Panc1 (cell line): ENCODE results near the gene FBXO45.
"Not testable (repeated sequence)": the region's sequence is repeated elsewhere in the genome, so short reads cannot be mapped to it uniquely, and the experiment has no call there.

ENCODE experiments used
- POLR2AphosphoS5 ChIP-seq: IDR thresholded peaks from 2 replicates; pipeline ENCODE4 v1.6.1; 2012; ENCODE audit warnings: mild to moderate bottlenecking, low read depth, low read length, moderate library complexity
- SIN3A ChIP-seq: IDR thresholded peaks from 2 replicates; pipeline ENCODE4 v1.6.1; 2012; ENCODE audit warnings: low read depth, mild to moderate bottlenecking, low read length, moderate library complexity, borderline replicate concordance; ENCODE audit not compliant: insufficient read depth
- TCF7L2 ChIP-seq: IDR thresholded peaks from 2 replicates; pipeline ENCODE4 v1.6.1; 2011; ENCODE audit warnings: mild to moderate bottlenecking, low read depth, low read length, inconsistent platforms
- TF ChIP-seq, protein P1 (sequence below): fragments of 450-650 bp; IDR thresholded peaks from 2 replicates; pipeline ENCODE4 v1.5.1; 2017; ENCODE audit warnings: mild to moderate bottlenecking
- TF ChIP-seq, protein P2 (sequence below), 2 experiments: IDR thresholded peaks; 2 replicates each; pipeline ENCODE4 v1.6.1; 2011 to 2012; ENCODE audit warnings: low read depth in 2 of 2, control low read depth in 1 of 2, low read length in 1 of 2, mild to moderate bottlenecking in 1 of 2, moderate library complexity in 1 of 2; ENCODE audit not compliant: insufficient read depth in 1 of 2

DNA sequence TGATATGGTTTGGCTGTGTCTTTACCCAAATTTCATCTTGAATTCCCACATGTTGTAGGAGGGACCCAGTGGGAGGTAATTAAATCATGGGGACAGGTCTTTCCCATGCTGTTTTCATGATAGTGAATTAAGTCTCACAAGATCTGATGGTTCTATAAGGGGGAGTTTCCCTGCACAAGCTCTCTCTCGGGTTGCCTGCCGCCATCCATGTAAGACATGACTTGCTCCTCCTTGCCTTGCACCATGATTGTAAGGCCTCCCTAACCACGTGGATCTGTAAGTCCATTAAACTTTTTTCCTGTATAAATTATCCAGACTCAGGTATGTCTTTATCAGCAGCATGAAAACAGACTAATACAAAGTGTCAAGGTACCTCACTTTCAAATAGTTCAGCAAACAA, 18.3 kb upstream of the FBXO45 start:
- TF ChIP-seq, protein P1, sequence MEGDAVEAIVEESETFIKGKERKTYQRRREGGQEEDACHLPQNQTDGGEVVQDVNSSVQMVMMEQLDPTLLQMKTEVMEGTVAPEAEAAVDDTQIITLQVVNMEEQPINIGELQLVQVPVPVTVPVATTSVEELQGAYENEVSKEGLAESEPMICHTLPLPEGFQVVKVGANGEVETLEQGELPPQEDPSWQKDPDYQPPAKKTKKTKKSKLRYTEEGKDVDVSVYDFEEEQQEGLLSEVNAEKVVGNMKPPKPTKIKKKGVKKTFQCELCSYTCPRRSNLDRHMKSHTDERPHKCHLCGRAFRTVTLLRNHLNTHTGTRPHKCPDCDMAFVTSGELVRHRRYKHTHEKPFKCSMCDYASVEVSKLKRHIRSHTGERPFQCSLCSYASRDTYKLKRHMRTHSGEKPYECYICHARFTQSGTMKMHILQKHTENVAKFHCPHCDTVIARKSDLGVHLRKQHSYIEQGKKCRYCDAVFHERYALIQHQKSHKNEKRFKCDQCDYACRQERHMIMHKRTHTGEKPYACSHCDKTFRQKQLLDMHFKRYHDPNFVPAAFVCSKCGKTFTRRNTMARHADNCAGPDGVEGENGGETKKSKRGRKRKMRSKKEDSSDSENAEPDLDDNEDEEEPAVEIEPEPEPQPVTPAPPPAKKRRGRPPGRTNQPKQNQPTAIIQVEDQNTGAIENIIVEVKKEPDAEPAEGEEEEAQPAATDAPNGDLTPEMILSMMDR: not testable (repeated sequence)
- TF ChIP-seq POLR2AphosphoS5, TCF7L2, SIN3A: not testable (repeated sequence)
- TF ChIP-seq, protein P2, sequence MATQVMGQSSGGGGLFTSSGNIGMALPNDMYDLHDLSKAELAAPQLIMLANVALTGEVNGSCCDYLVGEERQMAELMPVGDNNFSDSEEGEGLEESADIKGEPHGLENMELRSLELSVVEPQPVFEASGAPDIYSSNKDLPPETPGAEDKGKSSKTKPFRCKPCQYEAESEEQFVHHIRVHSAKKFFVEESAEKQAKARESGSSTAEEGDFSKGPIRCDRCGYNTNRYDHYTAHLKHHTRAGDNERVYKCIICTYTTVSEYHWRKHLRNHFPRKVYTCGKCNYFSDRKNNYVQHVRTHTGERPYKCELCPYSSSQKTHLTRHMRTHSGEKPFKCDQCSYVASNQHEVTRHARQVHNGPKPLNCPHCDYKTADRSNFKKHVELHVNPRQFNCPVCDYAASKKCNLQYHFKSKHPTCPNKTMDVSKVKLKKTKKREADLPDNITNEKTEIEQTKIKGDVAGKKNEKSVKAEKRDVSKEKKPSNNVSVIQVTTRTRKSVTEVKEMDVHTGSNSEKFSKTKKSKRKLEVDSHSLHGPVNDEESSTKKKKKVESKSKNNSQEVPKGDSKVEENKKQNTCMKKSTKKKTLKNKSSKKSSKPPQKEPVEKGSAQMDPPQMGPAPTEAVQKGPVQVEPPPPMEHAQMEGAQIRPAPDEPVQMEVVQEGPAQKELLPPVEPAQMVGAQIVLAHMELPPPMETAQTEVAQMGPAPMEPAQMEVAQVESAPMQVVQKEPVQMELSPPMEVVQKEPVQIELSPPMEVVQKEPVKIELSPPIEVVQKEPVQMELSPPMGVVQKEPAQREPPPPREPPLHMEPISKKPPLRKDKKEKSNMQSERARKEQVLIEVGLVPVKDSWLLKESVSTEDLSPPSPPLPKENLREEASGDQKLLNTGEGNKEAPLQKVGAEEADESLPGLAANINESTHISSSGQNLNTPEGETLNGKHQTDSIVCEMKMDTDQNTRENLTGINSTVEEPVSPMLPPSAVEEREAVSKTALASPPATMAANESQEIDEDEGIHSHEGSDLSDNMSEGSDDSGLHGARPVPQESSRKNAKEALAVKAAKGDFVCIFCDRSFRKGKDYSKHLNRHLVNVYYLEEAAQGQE (IDR thresholded peaks at IDR 0.05; ENCODE audit: insufficient read depth in 1 of 2, low read depth in 2 of 2, low read length in 1 of 2): not testable (repeated sequence)
